Activated CD8-positive, alpha-beta T cell treated with anti-CD3 and anti-CD28 coated beads, Interleukin-2, amount 10 ng/mL, durations not matched to agents 7 days and 5 days (primary cell): Measurements from ENCODE around the gene GNA12. TPM values are rescaled to one million over a fixed set of nuclear protein-coding genes. Genes with fewer than 3 reads are reported as not detected.

Source experiments
- ATAC-seq: fragments of 150-1000 bp; cut with Tn5 transposase; one replicate; pipeline ENCODE4 v1.10.0; 2021; ENCODE audit warnings: moderate library complexity
- CTCF ChIA-PET: fragments of 350-600 bp; sonication (Branson Sonifier 250); formaldehyde crosslinking; loops from one replicate; lab custom pipeline; 2021; ENCODE audit warnings: antibody characterized with exemption; lab: Charles Lee
- POLR2A ChIA-PET: fragments of 350-600 bp; sonication (Branson Sonifier 250); formaldehyde crosslinking; loops from one replicate; lab custom pipeline; 2021; ENCODE audit warnings: antibody characterized with exemption; lab: Charles Lee
- DNase-seq: peaks from one replicate; pipeline ENCODE4 v3.0.0-alpha.2; 2020
- H3K27ac Mint-ChIP-seq: one replicate; pipeline ENCODE4 v1.8.0; 2021; ENCODE audit warnings: mild to moderate bottlenecking, mixed read lengths
- H3K27me3 Mint-ChIP-seq: one replicate; pipeline ENCODE4 v1.8.0; 2021; ENCODE audit warnings: low read depth, mixed read lengths
- H3K36me3 Mint-ChIP-seq: one replicate; pipeline ENCODE4 v1.8.0; 2021; ENCODE audit warnings: low read depth, mixed read lengths
- H3K4me1 Mint-ChIP-seq: one replicate; pipeline ENCODE4 v1.8.0; 2021; ENCODE audit warnings: low read depth, mixed read lengths
- H3K4me3 Mint-ChIP-seq: one replicate; pipeline ENCODE4 v1.8.0; 2021; ENCODE audit warnings: mild to moderate bottlenecking, mixed read lengths
- H3K9me3 Mint-ChIP-seq: one replicate; pipeline ENCODE4 v1.8.0; 2022; ENCODE audit warnings: mixed read lengths; ENCODE audit not compliant: insufficient read depth
- total RNA-seq, 2 experiments: library from RNA; stranded (reverse); gene quantifications; one replicate each; pipeline ENCODE4 v1.2.3, GENCODE V29; 2021

Gene GNA12
- total RNA-seq, 2 experiments from 2014 or later = 17.9 to 18.1 TPM

DNA sequence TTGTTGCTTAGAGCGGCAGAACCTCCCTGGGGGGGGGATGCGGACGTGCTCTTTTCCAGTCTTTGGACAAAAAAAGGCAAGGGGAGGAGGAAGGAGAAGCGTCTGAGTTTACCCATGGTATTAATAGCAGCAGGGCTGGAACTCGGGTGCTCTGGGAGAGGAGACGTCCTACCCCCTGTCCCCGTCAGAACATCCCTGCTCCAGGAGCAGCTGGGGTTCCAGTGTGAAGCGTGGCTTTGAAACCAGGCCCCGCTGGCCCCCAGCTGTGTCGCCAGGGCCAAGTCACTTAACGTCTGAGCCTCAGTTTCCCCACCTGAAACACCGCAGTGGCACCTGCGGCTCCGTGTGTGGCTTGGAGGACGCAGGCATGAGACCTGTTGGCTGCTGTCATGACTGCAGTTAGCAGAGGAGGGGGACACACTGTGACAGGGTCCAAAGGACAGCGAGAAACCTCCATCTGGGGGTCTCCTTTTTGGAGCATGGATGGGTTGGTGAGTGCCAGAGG is 154.7 kb downstream of the GNA12 start:
- Mint-ChIP-seq H3K9me3 (no peaks in the 10 kb centered on the region), H3K36me3 (no peaks in the 10 kb centered on the region), H3K4me1 (peaks cover 22% of the 10 kb centered on the region), H3K4me3 (no peak overlapping the region), H3K27me3 (peaks cover 44% of the 10 kb centered on the region), H3K27ac (no peak overlapping the region)
- ATAC-seq = no peak
- no peak for DNase-seq
- ChIA-PET POLR2A (interaction anchor here (1.1 to 2.1 kb wide), 2 partner anchors 10 to 21 kb away, joined by 3 to 8 read pairs; no protein-coding TSS in a partner anchor), CTCF (interaction anchor here (1.1 to 2.2 kb wide), 5 partner anchors 8 to 221 kb away, joined by 3 to 19 read pairs (median 8); no protein-coding TSS in a partner anchor)

DNA sequence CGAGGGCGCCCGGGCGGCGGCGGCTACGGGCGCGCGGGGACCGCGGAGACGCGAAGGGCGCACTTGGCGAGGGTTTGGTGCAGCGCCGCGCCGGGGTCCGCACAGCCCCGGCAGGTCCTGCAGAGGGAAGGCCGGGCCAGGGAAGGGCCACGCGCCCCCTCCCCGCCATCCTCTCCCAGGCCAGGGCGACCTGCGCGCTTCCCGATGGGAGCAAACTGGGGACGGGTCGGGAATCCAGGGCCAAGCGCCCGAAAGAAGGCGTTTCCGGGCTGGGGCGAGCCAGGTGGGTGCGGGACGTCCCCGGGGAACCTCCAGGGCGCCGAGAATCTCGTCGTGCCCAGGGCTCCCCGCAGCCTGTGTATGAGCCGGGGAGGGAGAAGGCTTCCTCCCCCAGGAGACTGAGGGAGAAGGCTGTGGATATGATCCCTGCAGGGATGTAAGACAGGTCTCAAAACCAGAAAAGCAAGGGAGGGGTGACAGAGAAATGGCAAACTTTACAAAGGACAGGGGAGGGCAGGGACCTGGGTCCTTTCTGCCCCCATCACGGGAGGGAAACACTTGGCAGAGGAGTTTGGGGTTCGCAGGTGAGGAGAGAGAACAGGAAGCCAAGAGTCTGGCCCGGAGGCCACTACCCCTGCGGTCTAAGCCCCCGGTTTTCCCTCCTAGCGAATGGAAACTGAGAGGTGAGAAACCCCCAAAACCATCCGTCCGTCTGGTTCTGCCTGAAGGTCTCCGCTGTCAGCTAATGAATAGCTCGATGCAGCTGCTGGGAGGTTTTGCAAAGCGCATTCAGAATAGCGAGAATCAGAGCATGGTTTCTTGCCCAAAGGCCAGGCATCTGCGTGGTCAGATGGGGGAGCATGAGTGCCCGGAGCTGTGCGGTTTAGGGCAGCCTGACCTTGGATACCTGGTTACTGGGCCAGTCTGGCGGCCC is 155.4 kb downstream of the GNA12 start:
- CTCF ChIA-PET = interaction anchor here (0.8 to 2.2 kb wide), 3 partner anchors 7 to 131 kb away, joined by 4 to 19 read pairs (median 7); no protein-coding TSS in a partner anchor
- POLR2A ChIA-PET = interaction anchor here (2.1 kb wide), 1 partner anchor 10 kb away, joined by 8 read pairs; no protein-coding TSS in a partner anchor
- ATAC-seq = peak; percentile 38
- H3K27ac Mint-ChIP-seq = no peak overlapping the region
- peak overlapping the region; percentile 30 for H3K4me3 Mint-ChIP-seq
- H3K27me3 Mint-ChIP-seq = peaks cover 44% of the 10 kb centered on the region
- DNase-seq = peak; percentile 30
- no peaks in the 10 kb centered on the region for H3K36me3 Mint-ChIP-seq
- H3K9me3 Mint-ChIP-seq = no peaks in the 10 kb centered on the region
- peaks cover 22% of the 10 kb centered on the region for H3K4me1 Mint-ChIP-seq

- CTCF ChIA-PET = interaction anchor here (0.8 to 1.6 kb wide), 2 partner anchors 22 to 131 kb away, joined by 4 to 8 read pairs; no protein-coding TSS in a partner anchor
- Mint-ChIP-seq H3K4me1 (peaks cover 22% of the 10 kb centered on the region), H3K27me3 (peaks cover 46% of the 10 kb centered on the region)
Measured at GRCh38 chr7:2687881-2688318, 156.2 kb downstream of the GNA12 start, which contains the start of gene AMZ1. Gene AMZ1 (plus strand): TSS chr7:2688202. CDS start chr7:2700452, 12,250 bp downstream.

GRCh38 chr7:2687338-2687869 is 156.7 kb downstream of the GNA12 start:
- H3K4me1 Mint-ChIP-seq = peaks cover 22% of the 10 kb centered on the region
- DNase-seq = no peak
- no peak overlapping the region for H3K4me3 Mint-ChIP-seq
- ChIA-PET POLR2A (no interaction called here), CTCF (interaction anchor here (0.8 to 1.6 kb wide), 2 partner anchors 23 to 130 kb away, joined by 4 to 8 read pairs; no protein-coding TSS in a partner anchor)
- H3K27me3 Mint-ChIP-seq = peaks cover 45% of the 10 kb centered on the region
- H3K27ac Mint-ChIP-seq = no peak overlapping the region
- no peak for ATAC-seq
- H3K36me3 Mint-ChIP-seq = no peaks in the 10 kb centered on the region
- H3K9me3 Mint-ChIP-seq = no peaks in the 10 kb centered on the region

More at GRCh38 chr7:2687881-2688318, 156.2 kb downstream of the GNA12 start, which contains the start of gene AMZ1:
- POLR2A ChIA-PET = no interaction called here
- DNase-seq (no peak), ATAC-seq (peak; percentile 10)
- Mint-ChIP-seq H3K27ac (no peak within 1 kb of the TSS), H3K9me3 (no peaks in the 10 kb centered on the region), H3K4me3 (peak within 1 kb of the TSS; percentile 30), H3K36me3 (no peaks in the 10 kb centered on the region)

DNA sequence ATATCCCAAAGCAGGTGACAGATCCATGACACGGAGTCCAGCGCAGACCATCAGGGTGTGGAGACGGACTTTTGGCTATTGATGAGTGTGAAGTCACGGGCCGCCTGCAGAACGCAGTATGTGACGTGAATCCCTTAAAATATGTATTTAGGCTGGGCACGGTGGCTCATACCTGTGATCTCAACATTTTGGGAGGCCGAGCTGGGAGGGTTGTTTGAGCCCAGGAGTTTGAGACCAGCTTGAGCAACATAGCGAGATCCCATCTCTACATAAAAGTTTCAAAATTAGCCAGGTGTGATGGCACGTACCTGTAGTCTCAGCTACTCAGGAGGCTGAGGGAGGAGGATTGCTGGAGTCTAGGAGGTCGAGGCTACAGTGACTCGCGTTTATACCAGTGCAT is 158.0 kb downstream of the GNA12 start:
- DNase-seq (no peak), ATAC-seq (no peak)
- no peak overlapping the region for H3K27ac Mint-ChIP-seq
- POLR2A ChIA-PET = no interaction called here
- peaks cover 22% of the 10 kb centered on the region for H3K4me1 Mint-ChIP-seq
- H3K36me3 Mint-ChIP-seq = no peaks in the 10 kb centered on the region
- H3K9me3 Mint-ChIP-seq = no peaks in the 10 kb centered on the region
- H3K4me3 Mint-ChIP-seq = no peak overlapping the region
- CTCF ChIA-PET = interaction anchor here (1.6 kb wide), 1 partner anchor 24 kb away, joined by 8 read pairs; no protein-coding TSS in a partner anchor
- peaks cover 42% of the 10 kb centered on the region for H3K27me3 Mint-ChIP-seq

GRCh38 chr7:2684501-2684900 is 159.6 kb downstream of the GNA12 start:
- Mint-ChIP-seq H3K36me3 (no peaks in the 10 kb centered on the region), H3K9me3 (no peaks in the 10 kb centered on the region), H3K4me3 (no peak overlapping the region), H3K27ac (no peak overlapping the region), H3K27me3 (peaks cover 29% of the 10 kb centered on the region), H3K4me1 (peaks cover 12% of the 10 kb centered on the region)
- POLR2A ChIA-PET = no interaction called here
- CTCF ChIA-PET = interaction anchor here (1.0 kb wide), 1 partner anchor 216 kb away, joined by 3 read pairs; no protein-coding TSS in a partner anchor
- ATAC-seq (no peak), DNase-seq (no peak)

DNA sequence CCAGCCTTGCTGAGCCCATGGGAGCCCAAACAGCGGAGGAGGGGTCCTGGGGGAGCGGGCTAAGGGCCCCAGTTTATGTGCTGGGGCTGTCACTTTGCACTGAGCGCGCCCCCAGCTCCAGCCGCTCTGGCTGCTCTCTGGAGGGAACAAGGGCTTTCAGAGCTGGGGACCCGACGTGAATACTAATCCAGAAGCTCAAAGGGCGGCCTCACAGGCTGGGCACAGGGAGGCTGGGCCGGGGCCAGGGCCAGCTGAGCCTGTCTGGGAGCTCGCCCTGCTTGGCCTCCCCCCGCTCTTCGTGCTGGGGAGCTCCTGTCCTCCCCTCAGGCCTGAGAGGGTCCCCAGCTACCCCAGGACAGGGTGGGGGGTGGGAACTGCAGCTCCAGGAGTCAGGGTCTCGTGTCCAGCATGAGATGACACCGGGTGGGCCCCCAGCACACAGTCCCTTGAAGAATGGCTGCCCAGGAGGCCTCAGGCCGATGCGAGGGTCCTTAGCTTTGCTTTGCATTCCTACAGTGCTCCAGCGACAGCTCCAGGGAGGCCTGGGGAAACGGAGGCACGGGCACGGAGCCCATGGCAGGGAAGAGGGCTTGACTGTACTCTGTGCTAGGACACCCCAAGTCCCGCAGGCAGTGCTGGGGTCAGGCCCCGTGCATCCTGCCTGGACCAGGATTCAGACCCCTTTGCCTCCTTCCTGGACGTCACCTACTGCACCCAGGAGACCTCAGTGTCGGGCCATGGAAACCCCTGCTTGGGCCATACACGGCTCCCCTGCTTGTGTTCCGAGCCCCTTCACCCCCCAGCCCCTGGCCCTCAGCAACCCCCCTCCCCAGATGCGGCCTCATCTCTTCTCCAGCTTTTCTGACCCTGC is 161.9 kb downstream of the GNA12 start:
- no peak for DNase-seq
- Mint-ChIP-seq H3K4me3 (no peak overlapping the region), H3K9me3 (no peaks in the 10 kb centered on the region), H3K27me3 (peaks cover 17% of the 10 kb centered on the region), H3K4me1 (peaks cover 2% of the 10 kb centered on the region), H3K36me3 (no peaks in the 10 kb centered on the region), H3K27ac (no peak overlapping the region)
- ChIA-PET CTCF (interaction anchor here (0.9 to 3.5 kb wide), 3 partner anchors 8 to 28 kb away, joined by 5 to 31 read pairs (median 7); no protein-coding TSS in a partner anchor), POLR2A (interaction anchor here (0.5 to 1.0 kb wide), 3 partner anchors 11 to 427 kb away, joined by 3 to 5 read pairs (median 3); no protein-coding TSS in a partner anchor)
- no peak for ATAC-seq

DNA sequence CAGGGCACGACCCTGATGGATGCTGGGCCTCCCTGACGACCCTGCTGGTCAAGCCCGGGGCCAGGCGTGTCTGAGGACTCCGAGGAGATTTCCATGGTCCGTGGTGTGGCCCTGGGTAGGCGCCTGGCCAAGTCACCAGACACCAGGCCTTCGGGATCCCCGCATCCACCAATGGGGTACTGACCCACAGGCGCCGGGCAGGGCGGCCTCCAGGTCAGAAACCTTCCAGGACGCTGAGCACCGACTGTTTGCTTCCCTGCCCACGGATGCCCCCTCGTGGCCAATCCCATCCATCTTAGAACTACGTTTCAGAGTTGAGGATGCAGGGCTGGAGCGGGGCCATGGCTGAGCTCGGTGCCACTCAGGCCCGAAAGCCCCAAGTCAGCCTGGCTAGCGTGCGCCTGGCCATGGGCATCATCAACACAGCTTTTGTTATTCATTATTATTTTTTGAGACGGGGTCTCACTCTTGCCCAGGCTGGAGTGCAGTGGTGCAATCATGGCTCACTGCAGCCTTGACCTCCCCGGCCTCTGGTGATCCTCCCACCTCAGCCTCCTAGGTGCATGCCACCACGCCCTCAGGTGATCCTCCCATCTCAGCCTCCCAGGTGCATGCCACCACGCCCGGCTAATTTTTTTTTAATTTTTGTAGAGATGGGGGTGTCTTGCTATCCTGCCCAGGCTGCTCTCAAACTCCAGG is 163.2 kb downstream of the GNA12 start:
- POLR2A ChIA-PET = no interaction called here
- Mint-ChIP-seq H3K9me3 (no peaks in the 10 kb centered on the region), H3K27me3 (peaks cover 12% of the 10 kb centered on the region), H3K27ac (no peak overlapping the region), H3K4me3 (no peak overlapping the region), H3K36me3 (no peaks in the 10 kb centered on the region), H3K4me1 (peaks cover 2% of the 10 kb centered on the region)
- CTCF ChIA-PET = interaction anchor here (0.6 to 3.5 kb wide), 5 partner anchors 9 to 153 kb away, joined by 3 to 31 read pairs (median 7); no protein-coding TSS in a partner anchor
- ATAC-seq (peak; percentile 41), DNase-seq (peak; percentile 68)

DNA sequence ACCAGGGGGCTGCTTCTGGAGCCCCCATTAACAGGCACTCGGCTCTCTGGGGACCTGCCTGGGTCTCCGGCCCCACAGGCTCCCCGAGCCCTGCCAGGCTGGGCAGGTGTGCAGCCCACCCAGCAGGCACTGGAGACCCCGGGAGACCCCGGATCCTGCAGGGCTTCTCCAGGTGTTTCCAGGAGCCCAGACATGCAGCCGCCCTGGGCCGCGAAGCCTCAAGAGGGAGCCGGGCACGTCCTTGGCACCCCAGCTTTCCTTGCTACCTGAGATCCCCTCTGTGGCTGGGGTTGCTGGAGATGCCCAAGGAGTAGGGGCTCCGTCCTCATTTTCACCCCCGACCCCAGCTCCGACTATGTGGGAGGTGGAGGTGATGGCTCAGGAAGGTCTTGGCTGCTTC is 163.9 kb downstream of the GNA12 start:
- Mint-ChIP-seq H3K27ac (no peak overlapping the region), H3K4me3 (no peak overlapping the region), H3K4me1 (peaks cover 2% of the 10 kb centered on the region), H3K27me3 (peaks cover 11% of the 10 kb centered on the region), H3K9me3 (no peaks in the 10 kb centered on the region), H3K36me3 (no peaks in the 10 kb centered on the region)
- ChIA-PET CTCF (interaction anchor here (1.4 to 3.5 kb wide), 4 partner anchors 9 to 228 kb away, joined by 3 to 31 read pairs (median 6); no protein-coding TSS in a partner anchor), POLR2A (no interaction called here)
- DNase-seq (no peak), ATAC-seq (no peak)
